Spleen (tissue), 11 donors: ENCODE data around the gene SORL1. TPM values are rescaled to one million over a fixed set of nuclear protein-coding genes. Genes with fewer than 3 reads are reported as not detected.
A peak's percentile ranks its signal among the peaks of the same experiment; 100 is the strongest.

Experiments used
- DNase-seq: peaks from one replicate; pipeline ENCODE4 v3.0.0-alpha.2; 2020
- H3K27ac ChIP-seq, 8 donors: fragments of 200-600 bp; sonication (generic) in 7 of 8; 1 replicate in 4 of 8; 2 replicates in 4 of 8; pipeline versions ENCODE4 v1.5.0 to v1.8.0; 2016 to 2021; ENCODE audit warnings: inconsistent platforms in 4 of 8, mild to moderate bottlenecking in 4 of 8, moderate library complexity in 1 of 8
- H3K27me3 ChIP-seq, 7 donors: fragments of 200-600 bp; sonication (generic) in 6 of 7; replicated peaks in 1 of 7; 1 replicate in 4 of 7; 2 replicates in 3 of 7; pipeline versions ENCODE4 v1.5.0 to v1.8.0; 2016 to 2021; ENCODE audit warnings: inconsistent platforms in 3 of 7, mild to moderate bottlenecking in 1 of 7
- H3K36me3 ChIP-seq, 6 donors: fragments of 200-600 bp; sonication (generic) in 5 of 6; 1 replicate in 4 of 6; 2 replicates in 2 of 6; pipeline versions ENCODE4 v1.5.0 to v1.8.0; 2016 to 2021; ENCODE audit warnings: inconsistent platforms in 2 of 6
- H3K4me1 ChIP-seq, 6 donors: fragments of 200-600 bp; sonication (generic) in 5 of 6; 1 replicate in 3 of 6; 2 replicates in 3 of 6; pipeline versions ENCODE4 v1.5.0 to v1.8.0; 2016 to 2021; ENCODE audit warnings: inconsistent platforms in 3 of 6
- H3K4me3 ChIP-seq, 8 donors: fragments of 200-600 bp; sonication (generic) in 7 of 8; 1 replicate in 4 of 8; 2 replicates in 4 of 8; pipeline versions ENCODE4 v1.5.0 to v1.8.0; 2016 to 2021; ENCODE audit warnings: inconsistent platforms in 4 of 8, mild to moderate bottlenecking in 4 of 8, moderate library complexity in 2 of 8
- H3K9me3 ChIP-seq, 8 donors: fragments of 200-600 bp; sonication (generic) in 7 of 8; 1 replicate in 4 of 8; 2 replicates in 4 of 8; pipeline versions ENCODE4 v1.5.0 to v1.8.0; 2016 to 2021; ENCODE audit warnings: inconsistent platforms in 4 of 8
- POLR2A ChIP-seq, 3 donors: fragments of 450-650 bp; IDR thresholded peaks; one replicate each; pipeline ENCODE4 v1.5.1; 2017; ENCODE audit warnings: antibody characterized with exemption in 3 of 3, mild to moderate bottlenecking in 1 of 3
- POLR2AphosphoS5 ChIP-seq, 3 donors: sonication (generic); formaldehyde crosslinking; IDR thresholded peaks; one replicate each; pipeline ENCODE4 v1.5.1; 2017; ENCODE audit warnings: antibody characterized with exemption in 3 of 3
- WGBS, 5 donors: extraction: QIAGEN DNeasy Blood & Tissue Kit in 3 of 5; methylation state at CpG; one replicate each; pipeline versions ENCODE4 v1.1.5 to v1.1.7; 2013 to 2018; 5-methylcytosine and 5-hydroxymethylcytosine counted together
- intact Hi-C: fragments of 100-400 bp; cut with DNase I; formaldehyde crosslinking; loops from one replicate; pipeline ENCODE4 v1.15.0; 2023; ENCODE audit warnings: low total_unique reads
- polyA plus RNA-seq, 3 donors: library from polyadenylated mRNA; stranded (reverse); fragments of 200-250 nt; gene quantifications; one replicate each; pipeline ENCODE4 v1.2.1, GENCODE V29; 2013
- total RNA-seq, 7 donors: library from RNA; depleted of rRNA in 3 of 7; stranded (reverse); fragments of >200 nt in 3 of 7; fragmentation: NEBNext Ultra II Directional in 4 of 7; extraction: Animal tissue kit (Norgen Biotek cat#: 25700) in 4 of 7; gene quantifications; one replicate each; pipeline versions ENCODE4 v1.1.0 to v1.2.1, GENCODE V29; 2016 to 2021
- TF ChIP-seq, protein P1 (sequence below), 11 experiments: fragments of 200-600 bp in 7 of 11; fragments of 450-650 bp in 4 of 11; sonication (generic) in 4 of 11; IDR thresholded peaks in 8 of 11; conservative IDR thresholded peaks in 3 of 11; 1 replicate in 7 of 11; 2 replicates in 4 of 11; pipeline versions ENCODE4 v1.4.0 to v1.8.0; 2016 to 2021; ENCODE audit warnings: antibody characterized with exemption in 11 of 11, inconsistent platforms in 4 of 11, mild to moderate bottlenecking in 1 of 11
- donor health status: healthy with polysubstance abuse.
- donor health status: DM: no; HTN: no; CAD: no; lungs with moderate emphysema.
- donor health status: DM: no; HTN: no; CAD: no.
- donor health status: Bipolar disorder and iron deficiency.
- donor health status: healthy.
- donor health status: DM: no; HTN: no; CAD: no.
- donor health status: DM: yes; HTN: yes; CAD: no.

The SORL1 gene
- total and polyA plus RNA-seq, 10 donors, result 3.8 to 328 (median 148) TPM

DNA sequence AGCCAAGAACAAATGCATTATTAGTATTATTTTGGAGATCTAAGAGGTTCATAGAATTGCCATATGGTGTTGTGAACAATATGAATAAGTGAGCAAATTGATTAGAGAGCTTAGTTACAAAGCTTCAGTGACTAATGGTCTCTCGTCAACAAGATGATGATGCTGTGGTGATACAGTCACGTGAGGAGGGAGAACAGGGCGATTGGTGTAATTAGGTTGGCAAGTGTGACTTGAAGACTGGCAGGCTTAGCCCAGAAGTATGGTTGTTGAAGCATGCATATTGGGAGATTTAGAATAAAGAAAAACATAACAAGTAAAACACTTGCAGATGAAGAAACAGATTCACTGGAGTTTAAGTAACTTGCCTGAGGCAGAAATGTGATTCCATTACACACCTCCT lies 101.3 kb downstream of the SORL1 start:
- Histone ChIP-seq H3K9me3 (no peaks in the 10 kb centered on the region), H3K27me3 (no peaks in the 10 kb centered on the region), H3K36me3 (peaks cover 0 to 100% (median 32%) of the 10 kb centered on the region in 6 donors), H3K27ac (no peak overlapping the region), H3K4me1 (no peaks in the 10 kb centered on the region), H3K4me3 (no peak overlapping the region)
- intact Hi-C loops, result no loop called here
- 80 to 94% (median 88%) methylated on average over 3 of the region's 3 CpGs for WGBS, 5 donors
- no peak for DNase-seq
- TF ChIP-seq POLR2A (IDR thresholded peaks at IDR 0.05) (no peak), POLR2AphosphoS5 (IDR thresholded peaks at IDR 0.05) (no peak)
- TF ChIP-seq, protein P1, sequence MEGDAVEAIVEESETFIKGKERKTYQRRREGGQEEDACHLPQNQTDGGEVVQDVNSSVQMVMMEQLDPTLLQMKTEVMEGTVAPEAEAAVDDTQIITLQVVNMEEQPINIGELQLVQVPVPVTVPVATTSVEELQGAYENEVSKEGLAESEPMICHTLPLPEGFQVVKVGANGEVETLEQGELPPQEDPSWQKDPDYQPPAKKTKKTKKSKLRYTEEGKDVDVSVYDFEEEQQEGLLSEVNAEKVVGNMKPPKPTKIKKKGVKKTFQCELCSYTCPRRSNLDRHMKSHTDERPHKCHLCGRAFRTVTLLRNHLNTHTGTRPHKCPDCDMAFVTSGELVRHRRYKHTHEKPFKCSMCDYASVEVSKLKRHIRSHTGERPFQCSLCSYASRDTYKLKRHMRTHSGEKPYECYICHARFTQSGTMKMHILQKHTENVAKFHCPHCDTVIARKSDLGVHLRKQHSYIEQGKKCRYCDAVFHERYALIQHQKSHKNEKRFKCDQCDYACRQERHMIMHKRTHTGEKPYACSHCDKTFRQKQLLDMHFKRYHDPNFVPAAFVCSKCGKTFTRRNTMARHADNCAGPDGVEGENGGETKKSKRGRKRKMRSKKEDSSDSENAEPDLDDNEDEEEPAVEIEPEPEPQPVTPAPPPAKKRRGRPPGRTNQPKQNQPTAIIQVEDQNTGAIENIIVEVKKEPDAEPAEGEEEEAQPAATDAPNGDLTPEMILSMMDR (IDR thresholded peaks at IDR 0.05 in 8 of 11, conservative IDR thresholded peaks at IDR 0.05 in 3 of 11), result no peak

DNA sequence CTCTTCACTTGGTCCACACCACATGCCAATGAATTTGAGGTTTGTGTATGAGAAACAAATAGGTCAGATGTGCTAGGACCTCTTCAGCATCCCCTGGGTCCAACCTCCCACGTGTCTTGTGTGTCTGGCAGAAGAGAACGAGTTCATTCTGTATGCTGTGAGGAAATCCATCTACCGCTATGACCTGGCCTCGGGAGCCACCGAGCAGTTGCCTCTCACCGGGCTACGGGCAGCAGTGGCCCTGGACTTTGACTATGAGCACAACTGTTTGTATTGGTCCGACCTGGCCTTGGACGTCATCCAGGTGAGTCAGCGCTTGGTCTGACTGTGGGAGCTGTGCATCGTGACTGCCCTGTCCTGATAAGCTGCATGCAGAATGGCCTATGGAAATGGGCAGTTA lies 101.7 kb downstream of the SORL1 start:
- 87 to 94% (median 91%) methylated on average over 11 of the region's 11 CpGs for WGBS, 5 donors
- no peak overlapping the region for H3K27ac ChIP-seq
- no peaks in the 10 kb centered on the region for H3K9me3 ChIP-seq
- intact Hi-C loops, result no loop called here
- no peak overlapping the region for H3K4me3 ChIP-seq
- TF ChIP-seq POLR2A (IDR thresholded peaks at IDR 0.05) (no peak), POLR2AphosphoS5 (IDR thresholded peaks at IDR 0.05) (peak in 1 of 3 donors; percentile 57)
- TF ChIP-seq, protein P1 (IDR thresholded peaks at IDR 0.05 in 8 of 11, conservative IDR thresholded peaks at IDR 0.05 in 3 of 11), result no peak
- H3K27me3 ChIP-seq, result no peaks in the 10 kb centered on the region
- H3K4me1 ChIP-seq, result no peaks in the 10 kb centered on the region
- H3K36me3 ChIP-seq, result peaks cover 0 to 100% (median 34%) of the 10 kb centered on the region in 6 donors
- DNase-seq, result no peak

DNA sequence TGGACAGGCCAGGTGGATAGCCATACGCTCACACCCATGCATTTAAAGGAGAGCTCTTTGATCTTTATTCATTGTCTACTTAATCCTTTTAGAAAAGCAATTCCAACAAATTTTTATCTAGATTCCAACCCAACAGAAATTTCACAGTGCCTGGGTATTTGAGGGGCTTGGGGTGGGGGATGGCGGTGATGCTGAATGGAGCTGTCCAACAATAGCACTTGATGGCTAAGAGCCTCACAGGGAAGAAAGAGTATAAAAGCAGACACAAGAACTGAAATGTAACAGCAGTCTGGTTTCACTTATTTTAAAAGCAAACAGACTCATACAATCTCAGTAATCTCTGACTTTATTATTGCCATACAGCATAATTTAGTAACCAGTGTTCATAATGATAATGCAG lies 102.4 kb downstream of the SORL1 start:
- intact Hi-C loops, result no loop called here
- Histone ChIP-seq H3K9me3 (no peaks in the 10 kb centered on the region), H3K36me3 (peaks cover 0 to 100% (median 40%) of the 10 kb centered on the region in 6 donors), H3K4me3 (no peak overlapping the region), H3K4me1 (no peaks in the 10 kb centered on the region), H3K27me3 (no peaks in the 10 kb centered on the region), H3K27ac (no peak overlapping the region)
- WGBS, 5 donors, result 95 to 100% (median 97%) methylated on average over 2 of the region's 2 CpGs
- DNase-seq, result no peak
- TF ChIP-seq POLR2AphosphoS5 (IDR thresholded peaks at IDR 0.05) (no peak), POLR2A (IDR thresholded peaks at IDR 0.05) (no peak)
- TF ChIP-seq, protein P1 (IDR thresholded peaks at IDR 0.05 in 8 of 11, conservative IDR thresholded peaks at IDR 0.05 in 3 of 11), result no peak

DNA sequence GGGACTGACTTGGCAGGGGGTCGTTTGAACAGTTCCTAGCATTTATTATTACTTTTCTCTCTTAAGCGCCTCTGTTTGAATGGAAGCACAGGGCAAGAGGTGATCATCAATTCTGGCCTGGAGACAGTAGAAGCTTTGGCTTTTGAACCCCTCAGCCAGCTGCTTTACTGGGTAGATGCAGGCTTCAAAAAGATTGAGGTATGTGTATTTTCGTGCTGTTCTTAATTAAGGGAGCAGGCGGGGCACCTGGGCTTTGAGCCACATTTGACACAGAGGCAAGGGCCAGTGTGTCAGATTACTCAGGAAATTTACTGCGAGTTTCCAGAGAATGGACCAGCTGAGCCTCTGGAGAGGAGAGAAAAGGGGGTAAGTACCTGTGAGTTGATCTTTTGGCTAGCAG lies 103.0 kb downstream of the SORL1 start:
- TF ChIP-seq POLR2A (IDR thresholded peaks at IDR 0.05) (no peak), POLR2AphosphoS5 (IDR thresholded peaks at IDR 0.05) (no peak)
- TF ChIP-seq, protein P1 (IDR thresholded peaks at IDR 0.05 in 8 of 11, conservative IDR thresholded peaks at IDR 0.05 in 3 of 11), result no peak
- H3K4me3 ChIP-seq, result no peak overlapping the region

More for the DNA sequence above, 103.0 kb downstream of the SORL1 start:
- Histone ChIP-seq H3K9me3 (no peaks in the 10 kb centered on the region), H3K36me3 (peaks cover 0 to 100% (median 45%) of the 10 kb centered on the region in 6 donors), H3K4me1 (no peaks in the 10 kb centered on the region), H3K27me3 (no peaks in the 10 kb centered on the region), H3K27ac (no peak overlapping the region)
- no peak for DNase-seq
- 65 to 86% (median 72%) methylated on average over 5 of the region's 5 CpGs for WGBS, 5 donors
- intact Hi-C loops, result no loop called here
